Astrocyte (in vitro differentiated cells and primary cell): ENCODE data around the gene CD109. TPM values are rescaled to one million over a fixed set of nuclear protein-coding genes. Genes with fewer than 3 reads are reported as not detected.

Experiments used
- DNase-seq: peaks from one replicate; pipeline ENCODE4 v3.0.0-alpha.2; 2010; ENCODE audit warnings: low read depth
- FAIRE-seq: peaks from 2 replicates; lab custom pipeline; 2011; peaks lifted over from hg19 to GRCh38; lab: Jason Lieb, UNC
- H2AFZ ChIP-seq: 2 replicates; pipeline ENCODE4 v1.6.0; 2012; ENCODE audit warnings: low read depth, low read length, inconsistent platforms
- H3K27ac ChIP-seq: 2 replicates; pipeline ENCODE4 v1.5.1; 2011; ENCODE audit warnings: low read depth, low read length, inconsistent platforms
- H3K27me3 ChIP-seq: 2 replicates; pipeline ENCODE4 v1.6.0; 2011; ENCODE audit warnings: low read length, inconsistent platforms; ENCODE audit not compliant: insufficient read depth
- H3K36me3 ChIP-seq: 2 replicates; pipeline ENCODE4 v1.5.1; 2011; ENCODE audit warnings: low read length, inconsistent platforms; ENCODE audit not compliant: insufficient read depth
- H3K4me1 ChIP-seq: 2 replicates; pipeline ENCODE4 v1.5.1; 2011; ENCODE audit warnings: low read length, inconsistent platforms; ENCODE audit not compliant: insufficient read depth
- H3K4me2 ChIP-seq: 2 replicates; pipeline ENCODE4 v1.6.0; 2012; ENCODE audit warnings: low read length, inconsistent platforms
- H3K4me3 ChIP-seq: 2 replicates; pipeline ENCODE4 v1.5.1; 2011; ENCODE audit warnings: low read depth, mild to moderate bottlenecking, low read length, inconsistent platforms; ENCODE audit not compliant: insufficient read depth
- H3K79me2 ChIP-seq: 2 replicates; pipeline ENCODE4 v1.6.0; 2012; ENCODE audit warnings: mild to moderate bottlenecking, low read length, inconsistent platforms; ENCODE audit not compliant: insufficient read depth
- H3K9ac ChIP-seq: 2 replicates; pipeline ENCODE4 v1.6.0; 2012; ENCODE audit warnings: mild to moderate bottlenecking, low read length, inconsistent platforms
- H3K9me3 ChIP-seq: 2 replicates; pipeline ENCODE4 v1.5.1; 2012; ENCODE audit warnings: low read depth, mild to moderate bottlenecking, low read length, inconsistent platforms; ENCODE audit not compliant: insufficient read depth
- H4K20me1 ChIP-seq: 2 replicates; pipeline ENCODE4 v1.6.0; 2012; ENCODE audit warnings: low read length, inconsistent platforms; ENCODE audit not compliant: insufficient read depth
- H3K27ac Mint-ChIP-seq: one replicate; pipeline ENCODE4 v1.8.0; 2021; ENCODE audit warnings: mild to moderate bottlenecking, mixed read lengths; ENCODE audit not compliant: unreplicated experiment
- H3K27me3 Mint-ChIP-seq: one replicate; pipeline ENCODE4 v1.8.0; 2021; ENCODE audit warnings: low read depth, mixed read lengths; ENCODE audit not compliant: unreplicated experiment
- H3K36me3 Mint-ChIP-seq: one replicate; pipeline ENCODE4 v1.8.0; 2021; ENCODE audit warnings: low read depth, mixed read lengths; ENCODE audit not compliant: unreplicated experiment
- H3K4me1 Mint-ChIP-seq: one replicate; pipeline ENCODE4 v1.8.0; 2021; ENCODE audit warnings: low read depth, mixed read lengths; ENCODE audit not compliant: unreplicated experiment
- H3K4me3 Mint-ChIP-seq: one replicate; pipeline ENCODE4 v1.8.0; 2021; ENCODE audit warnings: mild to moderate bottlenecking, moderate library complexity, mixed read lengths; ENCODE audit not compliant: unreplicated experiment
- H3K9me3 Mint-ChIP-seq: one replicate; pipeline ENCODE4 v1.8.0; 2021; ENCODE audit warnings: mild to moderate bottlenecking, mixed read lengths; ENCODE audit not compliant: unreplicated experiment
- CTCF ChIP-seq: IDR thresholded peaks from 2 replicates; pipeline ENCODE4 v1.5.1; 2011; ENCODE audit warnings: low read depth, mild to moderate bottlenecking, inconsistent platforms, low read length, moderate library complexity; ENCODE audit not compliant: insufficient read depth
- EZH2 ChIP-seq: IDR thresholded peaks from 2 replicates; pipeline ENCODE4 v1.6.1; 2012; ENCODE audit warnings: mild to moderate bottlenecking, low read length, inconsistent platforms; ENCODE audit not compliant: insufficient read depth
- total RNA-seq: library from RNA; stranded (reverse); gene quantifications from 2 replicates; pipeline ENCODE4 v1.2.1, GENCODE V29; 2021

The CD109 gene
- total RNA-seq, 1 donor from 2014 or later = 18.3 TPM

- no peaks in the 10 kb centered on the region for H3K9me3 ChIP-seq
- H3K4me1 ChIP-seq = no peaks in the 10 kb centered on the region
- H3K36me3 ChIP-seq = no peaks in the 10 kb centered on the region
- no peaks in the 10 kb centered on the region for H3K4me1 Mint-ChIP-seq
- H3K27ac Mint-ChIP-seq = no peak overlapping the region
- H3K27me3 ChIP-seq = no peaks in the 10 kb centered on the region
- no peaks in the 10 kb centered on the region for H4K20me1 ChIP-seq
- TF ChIP-seq CTCF = no peak
- TF ChIP-seq EZH2 = no peak
- no peak for FAIRE-seq
- DNase-seq = no peak
- no peaks in the 10 kb centered on the region for H3K9me3 Mint-ChIP-seq
- no peak overlapping the region for H3K4me3 ChIP-seq
- H3K4me2 ChIP-seq = no peak overlapping the region
- no peak overlapping the region for H3K9ac ChIP-seq
- H3K4me3 Mint-ChIP-seq = no peak overlapping the region
- no peaks in the 10 kb centered on the region for H3K36me3 Mint-ChIP-seq
- no peak overlapping the region for H3K27ac ChIP-seq
- no peaks in the 10 kb centered on the region for H3K27me3 Mint-ChIP-seq
- H2AFZ ChIP-seq = no peak overlapping the region
- no peaks in the 10 kb centered on the region for H3K79me2 ChIP-seq
Measured at GRCh38 chr6:73873081-73873480, 177.1 kb downstream of the CD109 start.

Other genes with a start within 250 kb of the CD109 start
- gene CGAS, start 243.9 kb upstream of the CD109 start, total RNA-seq = 0.16 and 0.34 TPM in 2 replicates
- 15.5 and 17.6 TPM in 2 replicates for gene MTO1, start 234.5 kb upstream of the CD109 start, total RNA-seq
- 7,239 and 8,216 TPM in 2 replicates for gene EEF1A1, start 175.2 kb upstream of the CD109 start, total RNA-seq
- gene SLC17A5, start 42.2 kb upstream of the CD109 start, total RNA-seq = 25.5 and 30.6 TPM in 2 replicates